ENCODE data around the gene RAP1GAP2.

Gene RAP1GAP2

GRCh38 chr17:2837147-2837561, 40.9 kb downstream of the RAP1GAP2 start:
- no peak for ATAC-seq
- TF ChIP-seq BACH2 (CRISPR knock-in tag; IDR thresholded peaks at IDR 0.05; ENCODE audit: borderline replicate concordance), result no peak
- TF ChIP-seq ZFP30 (CRISPR knock-in tag; IDR thresholded peaks at IDR 0.05), result no peak
- TF ChIP-seq TOX (CRISPR knock-in tag; IDR thresholded peaks at IDR 0.05; ENCODE audit: borderline replicate concordance), result no peak
- TF ChIP-seq ISL1 (CRISPR knock-in tag; IDR thresholded peaks at IDR 0.05), result no peak
- no peak for TF ChIP-seq POU6F1 (CRISPR knock-in tag; IDR thresholded peaks at IDR 0.05; ENCODE audit: borderline replicate concordance, low read depth)
- TF ChIP-seq TSHZ2 (CRISPR knock-in tag; IDR thresholded peaks at IDR 0.05), result no peak
- no peak for TF ChIP-seq ZNF70 (CRISPR knock-in tag; IDR thresholded peaks at IDR 0.05)
- TF ChIP-seq PATZ1 (CRISPR knock-in tag; IDR thresholded peaks at IDR 0.05; ENCODE audit: borderline replicate concordance), result no peak
- no peak for TF ChIP-seq SNAI2 (CRISPR knock-in tag; IDR thresholded peaks at IDR 0.05)
- no peak for TF ChIP-seq PPARA (CRISPR knock-in tag; IDR thresholded peaks at IDR 0.05; ENCODE audit: borderline replicate concordance)
- no peak for TF ChIP-seq CREB5 (CRISPR knock-in tag; IDR thresholded peaks at IDR 0.05; ENCODE audit: low read depth)

- TF ChIP-seq ZNF70 (CRISPR knock-in tag; IDR thresholded peaks at IDR 0.05) (no peak), PPARA (CRISPR knock-in tag; IDR thresholded peaks at IDR 0.05; ENCODE audit: borderline replicate concordance) (no peak), ISL1 (CRISPR knock-in tag; IDR thresholded peaks at IDR 0.05) (no peak), TOX (CRISPR knock-in tag; IDR thresholded peaks at IDR 0.05; ENCODE audit: borderline replicate concordance) (no peak), POU6F1 (CRISPR knock-in tag; IDR thresholded peaks at IDR 0.05; ENCODE audit: borderline replicate concordance, low read depth) (no peak), CSRNP3 (CRISPR knock-in tag; IDR thresholded peaks at IDR 0.05) (no peak), ESRRG (CRISPR knock-in tag; IDR thresholded peaks at IDR 0.05) (no peak), TSHZ2 (CRISPR knock-in tag; IDR thresholded peaks at IDR 0.05) (no peak), TCF4 (CRISPR knock-in tag; IDR thresholded peaks at IDR 0.05; ENCODE audit: borderline replicate concordance) (no peak), ZNF565 (CRISPR knock-in tag; conservative IDR thresholded peaks at IDR 0.05; ENCODE audit: low read depth) (no peak), PATZ1 (CRISPR knock-in tag; IDR thresholded peaks at IDR 0.05; ENCODE audit: borderline replicate concordance) (no peak), BACH2 (CRISPR knock-in tag; IDR thresholded peaks at IDR 0.05; ENCODE audit: borderline replicate concordance) (no peak), ZFP3 (CRISPR knock-in tag; IDR thresholded peaks at IDR 0.05) (no peak), CREB5 (CRISPR knock-in tag; IDR thresholded peaks at IDR 0.05; ENCODE audit: low read depth) (no peak), ZNF8 (CRISPR knock-in tag; IDR thresholded peaks at IDR 0.05) (no peak), GLIS3 (CRISPR knock-in tag; IDR thresholded peaks at IDR 0.05) (no peak), RARB (CRISPR knock-in tag; IDR thresholded peaks at IDR 0.05) (no peak), SNAI2 (CRISPR knock-in tag; IDR thresholded peaks at IDR 0.05) (no peak), ZC3H10 (CRISPR knock-in tag; IDR thresholded peaks at IDR 0.05) (no peak)
- ATAC-seq, result no peak
These were observed 45.4 kb downstream of the RAP1GAP2 start for GRCh38 chr17:2841606-2842005.
